ENCODE data around the gene GPATCH8. TPM values are rescaled to one million over a fixed set of nuclear protein-coding genes. Genes with fewer than 3 reads are reported as not detected.

GPATCH8 gene
- total and polyA plus RNA-seq, 9 of the 15 experiments (the other 6 are each of a cell fraction or from before 2014, with no cell fraction given): 10.6 to 29.6 (median 13.2) TPM

DNA sequence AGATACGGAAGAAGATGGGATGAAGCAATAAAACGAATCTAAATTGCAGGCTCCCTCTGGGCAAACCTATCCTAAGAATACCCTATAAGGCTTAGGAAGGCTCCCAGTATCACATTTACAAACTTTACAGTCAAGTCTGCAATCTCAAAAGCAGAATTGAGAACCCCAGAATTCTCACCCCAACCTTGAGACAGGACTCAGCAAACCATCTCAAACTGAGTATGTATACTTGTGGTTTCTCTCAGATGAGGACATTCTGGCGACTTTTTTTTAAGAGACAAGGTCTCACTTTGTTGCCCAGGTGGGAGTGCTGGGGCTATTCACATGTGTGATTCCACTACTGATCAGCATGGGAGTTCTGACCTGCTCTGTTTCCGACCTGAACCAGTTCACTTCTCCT is 94.4 kb downstream of the GPATCH8 start:
- no TSS peak for BruUV-seq (replicated peaks)
- H2AFZ ChIP-seq (ENCODE audit: low read depth, low read length): no peak overlapping the region
- H3K9me3 ChIP-seq (replicated peaks; ENCODE audit: control insufficient read depth, insufficient read depth, low read depth, low read length): no peaks in the 10 kb centered on the region
- no peak overlapping the region for H3K4me2 ChIP-seq (ENCODE audit: insufficient read depth, low read length)
- H3K4me3 ChIP-seq: no peak overlapping the region
- peaks cover 17% of the 10 kb centered on the region; the same call in 2 of the 3 replicates for H3K36me3 ChIP-seq (ENCODE audit: control insufficient read depth, insufficient read depth, low read length)
- no peaks in the 10 kb centered on the region for H4K20me1 ChIP-seq (replicated peaks; ENCODE audit: control insufficient read depth, insufficient read depth, low read length)
- ATAC-seq (no peak), DNase-seq (ENCODE audit: extremely low read depth in 1 of 4, low spot score in 3 of 4) (no peak), FAIRE-seq (no peak)
- intact Hi-C loops (cut with micrococcal nuclease): no loop called here
- no peaks in the 10 kb centered on the region for H3K4me1 ChIP-seq (replicated peaks in 1 of 2; ENCODE audit: control insufficient read depth in 2 of 2, insufficient read depth in 2 of 2, low read length in 2 of 2)
- CTCF ChIA-PET (ENCODE audit: low intra/inter-chr PET ratio): no interaction called here
- no peak for TF ChIP-seq CEBPG (CRISPR knock-in tag; IDR thresholded peaks at IDR 0.05)
- no peak for TF ChIP-seq CEBPG (tag; conservative IDR thresholded peaks at IDR 0.05 in 1 of 2, IDR thresholded peaks at IDR 0.05 in 1 of 2)
- no peak for TF ChIP-seq ARID1B (IDR thresholded peaks at IDR 0.05)
- no peak for TF ChIP-seq KDM4B (IDR thresholded peaks at IDR 0.05; ENCODE audit: borderline replicate concordance in 2 of 2, low read depth in 1 of 2)
- TF ChIP-seq JUND (IDR thresholded peaks at IDR 0.05; ENCODE audit: borderline replicate concordance, low read depth, low read length): no peak
- no peak for TF ChIP-seq JUND (tag; IDR thresholded peaks at IDR 0.05; ENCODE audit: borderline replicate concordance, low read depth, low read length)
- no peak for TF ChIP-seq RBM14 (IDR thresholded peaks at IDR 0.05; ENCODE audit: borderline replicate concordance, insufficient read depth, low read depth, low read length)
- no peak for TF ChIP-seq CBFA2T3 (IDR thresholded peaks at IDR 0.05)
- POLR2A ChIA-PET: interaction anchor here (1.3 kb wide), 1 partner anchor 16 kb away, joined by 3 read pairs; no protein-coding TSS in a partner anchor
- H3K27ac ChIP-seq (ENCODE audit: extremely low read depth, low read depth, low read length): no peak overlapping the region
- in situ Hi-C loops (cut with MboI): no loop called here
- H3K9me1 ChIP-seq (ENCODE audit: control insufficient read depth, insufficient read depth, low read length): no peaks in the 10 kb centered on the region
- no peaks in the 10 kb centered on the region for H3K27me3 ChIP-seq (ENCODE audit: control insufficient read depth in 2 of 2, insufficient read depth in 2 of 2, low read length in 2 of 2)
- WGBS (ENCODE audit: insufficient coverage, low coverage, missing lambda C conversion rate): 70% methylated on average over 4 of the region's 4 CpGs
- H3K9ac ChIP-seq (ENCODE audit: insufficient read depth in 1 of 2, low read depth in 2 of 2, low read length in 2 of 2): no peak overlapping the region
- no peaks in the 10 kb centered on the region for H3K79me2 ChIP-seq (ENCODE audit: control insufficient read depth, insufficient read depth, low read length)

Data from K562 (cell line).